Chondrocyte (in vitro differentiated cells): ENCODE measurements around the gene SORBS1. TPM values are rescaled to one million over a fixed set of nuclear protein-coding genes. Genes with fewer than 3 reads are reported as not detected.

Experiments
- DNase-seq: peaks from one replicate; pipeline ENCODE4 v3.0.0; 2021; ENCODE audit warnings: mixed read lengths, low spot score
- H3K27ac Mint-ChIP-seq: one replicate; pipeline ENCODE4 v1.8.0; 2021; ENCODE audit warnings: mild to moderate bottlenecking, moderate library complexity, mixed read lengths; ENCODE audit not compliant: unreplicated experiment
- H3K27me3 Mint-ChIP-seq: 2 replicates; pipeline ENCODE4 v1.8.0; 2021; ENCODE audit warnings: low read depth, mixed read lengths
- H3K36me3 Mint-ChIP-seq: 2 replicates; pipeline ENCODE4 v1.8.0; 2021; ENCODE audit warnings: low read depth, mixed read lengths
- H3K4me1 Mint-ChIP-seq: 2 replicates; pipeline ENCODE4 v1.8.0; 2021; ENCODE audit warnings: low read depth, mild to moderate bottlenecking, mixed read lengths
- H3K4me3 Mint-ChIP-seq: one replicate; pipeline ENCODE4 v1.8.0; 2021; ENCODE audit warnings: mild to moderate bottlenecking, moderate library complexity, mixed read lengths; ENCODE audit not compliant: unreplicated experiment
- H3K9me3 Mint-ChIP-seq: 2 replicates; pipeline ENCODE4 v1.8.0; 2021; ENCODE audit warnings: low read depth, mixed read lengths
- CTCF ChIP-seq: fragments of 200-600 bp; sonication (generic); IDR thresholded peaks from 2 replicates; pipeline ENCODE4 v1.5.0; 2021; ENCODE audit warnings: antibody characterized with exemption, mild to moderate bottlenecking, moderate library complexity
- total RNA-seq: library from RNA; stranded (reverse); gene quantifications from 3 replicates; pipeline ENCODE4 v1.2.1, GENCODE V29; 2021

Gene SORBS1
- total RNA-seq, 1 donor from 2014 or later: 5.0 TPM

- Mint-ChIP-seq H3K4me1 (peaks cover 27% of the 10 kb centered on the region), H3K27me3 (peaks cover 2% of the 10 kb centered on the region), H3K4me3 (no peak overlapping the region), H3K9me3 (no peaks in the 10 kb centered on the region), H3K27ac (no peak overlapping the region), H3K36me3 (no peaks in the 10 kb centered on the region)
- no peak for TF ChIP-seq CTCF
- DNase-seq: no peak
These were observed 85.2 kb downstream of the SORBS1 start for GRCh38 chr10:95475827-95476468.

- Mint-ChIP-seq H3K9me3 (no peaks in the 10 kb centered on the region), H3K4me3 (no peak overlapping the region), H3K27ac (peak overlapping the region; percentile 75)
These were observed 86.2 kb downstream of the SORBS1 start for GRCh38 chr10:95475003-95475383.

GRCh38 chr10:95474228-95475002 lies 86.8 kb downstream of the SORBS1 start:
- Mint-ChIP-seq H3K4me1 (peaks cover 31% of the 10 kb centered on the region), H3K36me3 (no peaks in the 10 kb centered on the region), H3K27me3 (no peaks in the 10 kb centered on the region), H3K27ac (peak overlapping the region; percentile 75), H3K9me3 (no peaks in the 10 kb centered on the region), H3K4me3 (peak overlapping the region; percentile 13)
- TF ChIP-seq CTCF: no peak
- no peak for DNase-seq

More at GRCh38 chr10:95475003-95475383, 86.2 kb downstream of the SORBS1 start:
- no peak for TF ChIP-seq CTCF
- DNase-seq: no peak
- Mint-ChIP-seq H3K36me3 (no peaks in the 10 kb centered on the region), H3K4me1 (peaks cover 28% of the 10 kb centered on the region), H3K27me3 (peaks cover 2% of the 10 kb centered on the region)

- DNase-seq: no peak
- TF ChIP-seq CTCF: no peak
- Mint-ChIP-seq H3K9me3 (no peaks in the 10 kb centered on the region), H3K4me3 (no peak overlapping the region), H3K36me3 (no peaks in the 10 kb centered on the region), H3K27me3 (no peaks in the 10 kb centered on the region), H3K27ac (no peak overlapping the region), H3K4me1 (peaks cover 40% of the 10 kb centered on the region)
These were observed 88.7 kb downstream of the SORBS1 start for GRCh38 chr10:95472304-95473088.

- no peak for DNase-seq
- H3K4me3 Mint-ChIP-seq: no peak overlapping the region
- peaks cover 38% of the 10 kb centered on the region for H3K4me1 Mint-ChIP-seq
- H3K27me3 Mint-ChIP-seq: no peaks in the 10 kb centered on the region
- H3K36me3 Mint-ChIP-seq: no peaks in the 10 kb centered on the region
- no peaks in the 10 kb centered on the region for H3K9me3 Mint-ChIP-seq
- TF ChIP-seq CTCF: no peak
- no peak overlapping the region for H3K27ac Mint-ChIP-seq
These were observed 91.5 kb downstream of the SORBS1 start for GRCh38 chr10:95469676-95470075.
